Activated CD4-positive, CD25-positive, alpha-beta regulatory T cell treated with anti-CD3 and anti-CD28 coated beads, Interleukin-2, amount 50 U/mL, for 16 hours (primary cell): ENCODE measurements around the gene DDO.

Experiments
- DNase-seq: peaks from one replicate; pipeline ENCODE4 v3.0.0-alpha.2; 2020; ENCODE audit warnings: low read depth, low spot score

DDO gene

GRCh38 chr6:110419028-110419739, 3.8 kb upstream of the DDO start:
- DNase-seq: no peak

GRCh38 chr6:110418594-110418993, 3.2 kb upstream of the DDO start:
- no peak for DNase-seq

GRCh38 chr6:110414669-110415068, 706 bp downstream of the DDO start:
- no peak for DNase-seq

GRCh38 chr6:110412360-110412759, 3.0 kb downstream of the DDO start:
- DNase-seq: no peak

GRCh38 chr6:110410511-110410910, 4.9 kb downstream of the DDO start:
- no peak for DNase-seq

GRCh38 chr6:110409794-110410193, 5.6 kb downstream of the DDO start:
- no peak for DNase-seq

GRCh38 chr6:110408901-110409300, 6.5 kb downstream of the DDO start:
- no peak for DNase-seq

GRCh38 chr6:110404607-110405006, 10.8 kb downstream of the DDO start:
- no peak for DNase-seq

- no peak for DNase-seq
Observed at GRCh38 chr6:110401585-110402176, 13.7 kb downstream of the DDO start.

- no peak for DNase-seq
Observed at GRCh38 chr6:110400208-110400607, 15.2 kb downstream of the DDO start.

- DNase-seq: no peak
Observed at GRCh38 chr6:110399219-110400071, 15.9 kb downstream of the DDO start.

GRCh38 chr6:110398778-110399177, 16.6 kb downstream of the DDO start:
- DNase-seq: no peak

GRCh38 chr6:110395221-110395620, 20.2 kb downstream of the DDO start:
- no peak for DNase-seq

- no peak for DNase-seq
Observed at GRCh38 chr6:110394409-110394808, 21.0 kb downstream of the DDO start.

- no peak for DNase-seq
Observed at GRCh38 chr6:110392727-110393126, 22.6 kb downstream of the DDO start.

- DNase-seq: no peak
Observed at GRCh38 chr6:110390404-110390803, 25.0 kb downstream of the DDO start.

- no peak for DNase-seq
Observed at GRCh38 chr6:110389689-110390382, 25.5 kb downstream of the DDO start.

GRCh38 chr6:110387986-110388385, 27.4 kb downstream of the DDO start:
- no peak for DNase-seq

GRCh38 chr6:110385458-110385863, 29.9 kb downstream of the DDO start:
- DNase-seq: no peak

- DNase-seq: no peak
Observed at GRCh38 chr6:110378552-110378951, 36.8 kb downstream of the DDO start.

GRCh38 chr6:110369066-110369465, 46.3 kb downstream of the DDO start:
- DNase-seq: no peak

- no peak for DNase-seq
Observed at GRCh38 chr6:110368284-110368683, 47.1 kb downstream of the DDO start.
